NCI-H1105 (cell line): ENCODE results near the gene GNG12.
A peak's percentile ranks its signal among the peaks of the same experiment; 100 is the strongest.
"Not testable (repeated sequence)": the region's sequence is repeated elsewhere in the genome, so short reads cannot be mapped to it uniquely, and the experiment has no call there.

Experiments used
- DNase-seq: peaks from one replicate; lab custom pipeline; 2025; lab: John Stamatoyannopoulos, UW

GNG12 gene

GRCh38 chr1:67731322-67731721 is 101.9 kb downstream of the GNG12 start:
- DNase-seq: no peak

GRCh38 chr1:67730312-67730711 is 103.0 kb downstream of the GNG12 start:
- DNase-seq: not testable (repeated sequence)

GRCh38 chr1:67729872-67730271 is 103.4 kb downstream of the GNG12 start:
- DNase-seq: no peak

- DNase-seq: no peak
These were observed 107.0 kb downstream of the GNG12 start for GRCh38 chr1:67726224-67726623.

- no peak for DNase-seq
These were observed 108.2 kb downstream of the GNG12 start for GRCh38 chr1:67724928-67725560.

- DNase-seq: no peak
These were observed 109.6 kb downstream of the GNG12 start for GRCh38 chr1:67723620-67724019.

GRCh38 chr1:67723126-67723525 is 110.1 kb downstream of the GNG12 start:
- no peak for DNase-seq

GRCh38 chr1:67722292-67722944 is 110.8 kb downstream of the GNG12 start:
- no peak for DNase-seq

- no peak for DNase-seq
These were observed 111.5 kb downstream of the GNG12 start for GRCh38 chr1:67721650-67722291.

- no peak for DNase-seq
These were observed 112.2 kb downstream of the GNG12 start for GRCh38 chr1:67721112-67721511.

- no peak for DNase-seq
These were observed 113.7 kb downstream of the GNG12 start for GRCh38 chr1:67719329-67720196.

GRCh38 chr1:67717876-67718275 is 115.4 kb downstream of the GNG12 start:
- DNase-seq: no peak

- no peak for DNase-seq
These were observed 116.5 kb downstream of the GNG12 start for GRCh38 chr1:67716800-67717199.

GRCh38 chr1:67715819-67716218 is 117.4 kb downstream of the GNG12 start:
- DNase-seq: no peak

GRCh38 chr1:67713057-67713846 is 120.0 kb downstream of the GNG12 start:
- DNase-seq: peak; percentile 90

GRCh38 chr1:67711855-67712212 is 121.4 kb downstream of the GNG12 start:
- DNase-seq: no peak

- DNase-seq: no peak
These were observed 122.0 kb downstream of the GNG12 start for GRCh38 chr1:67711158-67711854.

- no peak for DNase-seq
These were observed 122.8 kb downstream of the GNG12 start for GRCh38 chr1:67710417-67710816.

GRCh38 chr1:67708606-67709005 is 124.7 kb downstream of the GNG12 start:
- no peak for DNase-seq

- no peak for DNase-seq
These were observed 127.4 kb downstream of the GNG12 start for GRCh38 chr1:67705735-67706453.
